ENCODE results near the gene RRAD.
"Not testable (repeated sequence)": the region's sequence is repeated elsewhere in the genome, so short reads cannot be mapped to it uniquely, and the experiment has no call there.

GRCh38 chr16:66934839-66935313 is 9.5 kb upstream of the RRAD start:
- TF ChIP-seq, protein P1, sequence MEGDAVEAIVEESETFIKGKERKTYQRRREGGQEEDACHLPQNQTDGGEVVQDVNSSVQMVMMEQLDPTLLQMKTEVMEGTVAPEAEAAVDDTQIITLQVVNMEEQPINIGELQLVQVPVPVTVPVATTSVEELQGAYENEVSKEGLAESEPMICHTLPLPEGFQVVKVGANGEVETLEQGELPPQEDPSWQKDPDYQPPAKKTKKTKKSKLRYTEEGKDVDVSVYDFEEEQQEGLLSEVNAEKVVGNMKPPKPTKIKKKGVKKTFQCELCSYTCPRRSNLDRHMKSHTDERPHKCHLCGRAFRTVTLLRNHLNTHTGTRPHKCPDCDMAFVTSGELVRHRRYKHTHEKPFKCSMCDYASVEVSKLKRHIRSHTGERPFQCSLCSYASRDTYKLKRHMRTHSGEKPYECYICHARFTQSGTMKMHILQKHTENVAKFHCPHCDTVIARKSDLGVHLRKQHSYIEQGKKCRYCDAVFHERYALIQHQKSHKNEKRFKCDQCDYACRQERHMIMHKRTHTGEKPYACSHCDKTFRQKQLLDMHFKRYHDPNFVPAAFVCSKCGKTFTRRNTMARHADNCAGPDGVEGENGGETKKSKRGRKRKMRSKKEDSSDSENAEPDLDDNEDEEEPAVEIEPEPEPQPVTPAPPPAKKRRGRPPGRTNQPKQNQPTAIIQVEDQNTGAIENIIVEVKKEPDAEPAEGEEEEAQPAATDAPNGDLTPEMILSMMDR (IDR thresholded peaks at IDR 0.05; ENCODE audit: low read depth, low read length, poor library complexity, severe bottlenecking), result not testable (repeated sequence)
- TF ChIP-seq EZH2phosphoT487 (IDR thresholded peaks at IDR 0.05; ENCODE audit: borderline replicate concordance, low read length), result not testable (repeated sequence)

Data from DOHH2 (cell line).